Measurements from ENCODE around the gene JARID2. TPM values are rescaled to one million over a fixed set of nuclear protein-coding genes. Genes with fewer than 3 reads are reported as not detected.

The JARID2 gene
- total RNA-seq, 1 experiment from 2014 or later, result 23.6 TPM

GRCh38 chr6:15551262-15551661 lies 305.4 kb downstream of the JARID2 start (continued):
- TF ChIP-seq REST (IDR thresholded peaks at IDR 0.05; ENCODE audit: low read depth), result no peak

- Histone ChIP-seq H3K9me2 (ENCODE audit: insufficient read depth) (no peaks in the 10 kb centered on the region), H3K79me2 (ENCODE audit: insufficient read depth, low read length) (no peaks in the 10 kb centered on the region), H3K4me3 (replicated peaks in 1 of 2; ENCODE audit: low read depth in 1 of 2, low read length in 2 of 2) (no peak overlapping the region), H3K27ac (ENCODE audit: low read depth, low read length) (no peak overlapping the region), H4K20me1 (ENCODE audit: insufficient read depth) (no peaks in the 10 kb centered on the region), H3K27me3 (ENCODE audit: insufficient read depth, low read length) (no peaks in the 10 kb centered on the region), H3K9me3 (ENCODE audit: control insufficient read depth in 1 of 2, insufficient read depth in 1 of 2, low read depth in 1 of 2, low read length in 2 of 2) (no peaks in the 10 kb centered on the region), H3K4me2 (ENCODE audit: low read length) (no peak overlapping the region), H3K9ac (ENCODE audit: low read length) (no peak overlapping the region), H3K36me3 (ENCODE audit: control insufficient read depth in 1 of 2, insufficient read depth in 2 of 2, low read length in 2 of 2) (no peaks in the 10 kb centered on the region), H2AFZ (ENCODE audit: low read depth, low read length, poor library complexity, severe bottlenecking) (no peak overlapping the region), H3K4me1 (ENCODE audit: control insufficient read depth in 1 of 2, insufficient read depth in 2 of 2, low read length in 2 of 2) (peaks cover 0 to 12% of the 10 kb centered on the region in 2 experiments; a peak in 3 of 4 replicates)
- TF ChIP-seq SP1 (IDR thresholded peaks at IDR 0.05; ENCODE audit: low read depth) (no peak), SIN3A (IDR thresholded peaks at IDR 0.05; ENCODE audit: low read depth) (no peak), POLR2A (IDR thresholded peaks at IDR 0.05; ENCODE audit: borderline replicate concordance, extremely low read depth, insufficient read depth, insufficient read length) (no peak), EGR1 (IDR thresholded peaks at IDR 0.05; ENCODE audit: low read depth) (no peak), REST (IDR thresholded peaks at IDR 0.05; ENCODE audit: low read depth) (no peak), ZFX (IDR thresholded peaks at IDR 0.05) (no peak), ATF3 (IDR thresholded peaks at IDR 0.05) (no peak), CEBPB (IDR thresholded peaks at IDR 0.05; ENCODE audit: low read depth) (no peak), SRF (IDR thresholded peaks at IDR 0.05; ENCODE audit: low read depth) (no peak), MAX (IDR thresholded peaks at IDR 0.05) (no peak), CBX3 (IDR thresholded peaks at IDR 0.05; ENCODE audit: low read depth) (no peak)
- no peak for DNase-seq (ENCODE audit: low read depth, low spot score)
- POLR2A ChIA-PET, result no interaction called here
- ATAC-seq, result no peak
- CTCF ChIA-PET, result no interaction called here
- RAD21 ChIA-PET (ENCODE audit: low non-redundant PET in 1 of 2, low total read pairs in 2 of 2, uncharacterized antibody in 2 of 2, unreplicated experiment in 2 of 2), result interaction anchor here in 1 of 2 experiments (0.6 kb wide), 1 partner anchor 1662 kb away, joined by 7 read pairs; no protein-coding TSS in a partner anchor
- no TSS peak for BruUV-seq (replicated peaks)
- intact Hi-C loops (cut with micrococcal nuclease), result no loop called here
Observed at GRCh38 chr6:15551798-15552197, 305.9 kb downstream of the JARID2 start.
